OCI-LY7 (cell line): ENCODE measurements around the gene NEO1.

Experiments
- CTCF ChIP-seq: fragments of 200-600 bp; sonication (generic); conservative IDR thresholded peaks from 2 replicates; pipeline ENCODE4 v1.5.1; 2014; ENCODE audit warnings: mild to moderate bottlenecking, antibody characterized with exemption, low read length, moderate library complexity, mixed read lengths
- EZH2phosphoT487 ChIP-seq: fragments of 200-600 bp; sonication (generic); IDR thresholded peaks from 2 replicates; pipeline ENCODE4 v1.6.1; 2018; ENCODE audit warnings: low read depth, borderline replicate concordance, mild to moderate bottlenecking, mixed run types, antibody characterized with exemption, low read length, moderate library complexity, mixed read lengths

- no peak for TF ChIP-seq CTCF
- no peak for TF ChIP-seq EZH2phosphoT487
Observed at GRCh38 chr15:73322665-73323373, 270.6 kb downstream of the NEO1 start.
